ENCODE measurements around the gene EXOC7.
"Not testable (repeated sequence)": the region's sequence is repeated elsewhere in the genome, so short reads cannot be mapped to it uniquely, and the experiment has no call there.

EXOC7 gene

DNA sequence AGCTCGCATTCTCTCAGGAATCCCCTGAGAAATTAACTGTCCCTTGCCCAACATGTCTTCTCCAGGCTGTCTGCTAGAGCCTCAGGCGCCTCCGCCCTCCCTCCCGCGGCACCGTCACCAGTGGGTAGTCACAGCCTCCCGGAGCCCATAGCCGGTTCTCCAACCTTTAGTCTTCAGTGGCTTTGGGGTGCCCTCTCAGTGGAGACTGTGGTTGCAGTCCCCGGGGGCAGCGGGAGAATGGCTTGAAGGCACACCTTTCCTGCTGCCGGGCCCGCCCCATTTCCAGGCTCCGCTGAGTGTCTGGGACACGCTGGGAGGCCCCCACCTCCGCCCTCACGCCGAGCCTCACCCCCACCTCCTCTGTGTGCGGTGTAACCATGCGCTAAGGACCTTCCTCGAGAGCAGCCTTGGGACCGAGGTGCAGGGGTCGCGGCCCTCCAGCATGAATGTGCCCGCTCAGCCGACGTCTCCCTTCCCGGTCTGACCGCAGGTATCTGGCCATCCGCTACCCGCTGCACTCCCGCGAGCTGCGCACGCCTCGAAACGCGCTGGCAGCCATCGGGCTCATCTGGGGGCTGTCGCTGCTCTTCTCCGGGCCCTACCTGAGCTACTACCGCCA is 27.3 kb downstream of the EXOC7 start:
- no peak for DNase-seq (ENCODE audit: low spot score)

DNA sequence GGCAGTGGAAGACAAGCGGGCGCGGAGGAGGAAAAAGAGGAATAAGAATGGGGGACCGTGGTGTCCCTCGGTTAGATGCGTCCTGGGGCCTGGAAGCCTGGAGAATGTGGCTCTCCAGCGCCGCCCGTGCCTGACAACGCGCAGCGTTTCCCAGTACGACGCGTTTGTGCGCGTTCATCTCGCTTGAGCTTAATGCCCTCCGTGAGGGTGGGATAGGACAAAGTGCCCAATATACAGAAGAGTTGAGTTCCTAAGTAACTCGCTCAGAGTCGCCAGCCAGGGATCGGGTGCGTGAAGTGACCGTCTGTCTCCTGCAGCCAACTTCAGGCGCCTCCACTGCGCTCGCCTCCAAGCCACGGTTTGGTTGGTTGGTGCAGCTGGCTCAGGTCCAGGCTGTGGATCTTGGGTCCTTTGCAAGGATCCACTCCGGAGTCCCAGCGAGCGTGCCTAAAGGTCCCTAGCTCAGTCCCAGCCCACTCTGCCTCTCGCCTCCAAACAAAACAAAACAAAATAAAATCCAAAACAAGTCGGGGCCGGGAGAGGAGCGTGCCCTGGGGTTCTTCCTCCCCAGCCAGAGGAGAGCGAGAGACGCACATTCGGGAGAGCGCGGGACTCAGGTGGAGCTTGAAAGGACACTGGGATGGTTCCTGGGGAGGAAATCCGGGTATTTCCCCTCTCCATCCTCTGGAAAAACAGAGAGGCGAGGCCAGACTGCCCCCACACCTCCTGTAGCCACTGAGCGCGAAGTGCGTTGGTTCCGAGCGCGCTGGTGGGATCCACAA is 28.0 kb downstream of the EXOC7 start:
- DNase-seq (ENCODE audit: low spot score): peak; percentile 55

DNA sequence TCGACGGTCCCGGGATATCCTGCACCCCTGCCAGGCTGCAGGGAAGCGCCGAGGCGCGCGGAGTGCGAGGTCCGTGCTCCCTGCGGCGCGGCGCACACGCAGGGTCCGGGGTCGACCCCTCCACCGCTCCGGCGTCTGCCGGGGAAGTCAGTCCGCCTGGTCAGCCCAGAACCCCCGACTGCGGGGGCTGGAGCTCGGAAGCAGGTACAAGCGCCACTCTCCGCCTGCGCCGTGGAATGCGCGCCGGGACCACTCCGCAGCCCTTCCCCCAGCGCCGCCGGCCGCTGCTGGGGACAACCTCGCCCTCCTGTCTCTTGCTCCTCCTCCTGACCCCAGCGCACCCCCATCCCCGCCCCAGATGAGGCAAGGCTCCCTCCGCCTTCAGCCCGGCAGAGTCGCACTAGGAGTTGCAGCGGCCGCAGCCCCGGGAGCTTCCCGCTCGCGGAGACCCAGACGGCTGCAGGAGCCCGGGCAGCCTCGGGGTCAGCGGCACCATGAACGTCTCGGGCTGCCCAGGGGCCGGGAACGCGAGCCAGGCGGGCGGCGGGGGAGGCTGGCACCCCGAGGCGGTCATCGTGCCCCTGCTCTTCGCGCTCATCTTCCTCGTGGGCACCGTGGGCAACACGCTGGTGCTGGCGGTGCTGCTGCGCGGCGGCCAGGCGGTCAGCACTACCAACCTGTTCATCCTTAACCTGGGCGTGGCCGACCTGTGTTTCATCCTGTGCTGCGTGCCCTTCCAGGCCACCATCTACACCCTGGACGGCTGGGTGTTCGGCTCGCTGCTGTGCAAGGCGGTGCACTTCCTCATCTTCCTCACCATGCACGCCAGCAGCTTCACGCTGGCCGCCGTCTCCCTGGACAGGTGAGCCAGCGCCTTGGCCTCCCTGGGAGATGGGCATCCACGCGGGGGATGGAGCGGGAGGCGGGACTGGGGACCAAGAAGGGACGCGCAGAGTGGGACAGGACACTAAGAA is 28.9 kb downstream of the EXOC7 start, which contains the start of gene GALR2:
GALR2 (plus strand) TSS at position 392 of the 974 bp plus-strand sequence; CDS start at position 495, 103 bp downstream.
- peak; percentile 73 for DNase-seq (ENCODE audit: low spot score)

DNA sequence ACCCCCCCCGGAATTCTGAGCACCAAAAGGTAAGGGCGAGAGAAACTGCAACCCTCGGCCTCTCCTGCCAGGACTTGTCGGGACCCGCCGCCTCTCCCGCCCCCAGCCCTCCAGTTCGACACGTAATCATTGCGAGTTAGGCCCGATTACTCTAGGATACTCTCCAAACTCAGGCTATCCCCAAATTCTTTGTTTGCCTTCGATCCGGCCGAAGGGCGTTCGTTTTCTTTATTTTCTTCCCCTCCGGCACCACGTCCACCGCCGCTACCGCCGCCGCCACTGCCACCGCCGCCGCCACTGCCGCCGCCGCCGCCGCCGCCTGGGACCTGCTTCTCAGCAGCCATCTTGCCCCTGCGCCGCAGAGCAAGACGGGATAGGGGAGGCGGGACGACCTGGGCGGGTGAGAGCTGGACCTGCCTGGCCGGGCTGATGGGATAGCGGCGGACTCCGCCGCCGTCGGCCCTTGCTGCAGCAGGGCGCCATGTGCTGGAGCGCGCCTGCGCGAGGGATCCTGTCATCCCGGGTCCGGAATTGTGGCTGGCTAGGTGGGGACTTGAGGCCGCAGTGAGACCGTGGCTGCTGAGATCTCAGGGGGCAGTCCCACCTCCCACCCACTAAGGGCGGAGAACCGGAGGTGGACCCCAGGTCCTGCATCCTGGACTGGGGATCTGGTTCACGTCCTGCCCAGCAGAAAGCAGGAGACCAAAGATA is 31.3 kb downstream of the EXOC7 start, which contains the start of gene SRP68:
SRP68 (minus strand) TSS at position 370 of the 711 bp plus-strand sequence; CDS start at position 344, 26 bp downstream.
- peak; percentile 95 for DNase-seq (ENCODE audit: low spot score)

DNA sequence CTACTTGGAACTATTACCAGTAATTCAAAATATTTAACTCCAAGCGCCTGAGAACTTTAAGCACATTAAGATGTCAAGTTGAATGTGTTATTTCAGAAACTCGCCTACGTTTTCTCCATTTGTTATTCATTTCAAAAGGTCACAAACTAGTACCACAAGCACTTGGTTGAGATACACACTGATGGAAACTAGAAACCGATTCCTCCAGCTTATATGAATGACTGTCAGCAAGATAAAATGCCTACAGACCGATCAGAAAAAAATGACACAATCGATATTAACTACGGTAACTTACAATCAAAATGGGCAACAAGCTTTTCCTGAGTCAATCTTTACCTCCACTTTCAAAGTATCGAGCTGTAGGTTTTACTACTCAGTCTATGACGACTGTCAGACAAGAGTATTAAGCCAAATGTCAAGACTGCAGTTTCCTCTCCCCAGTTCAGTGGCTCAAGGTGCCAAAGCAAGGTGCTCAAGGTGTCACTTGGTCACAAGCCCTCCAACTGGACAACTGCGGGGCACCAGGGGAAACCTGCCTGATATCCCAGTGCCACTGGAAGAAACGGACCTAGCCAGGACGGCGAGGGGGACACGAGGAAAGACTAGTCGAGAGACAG is 31.9 kb downstream of the EXOC7 start:
- no peak for DNase-seq (ENCODE audit: low spot score)

DNA sequence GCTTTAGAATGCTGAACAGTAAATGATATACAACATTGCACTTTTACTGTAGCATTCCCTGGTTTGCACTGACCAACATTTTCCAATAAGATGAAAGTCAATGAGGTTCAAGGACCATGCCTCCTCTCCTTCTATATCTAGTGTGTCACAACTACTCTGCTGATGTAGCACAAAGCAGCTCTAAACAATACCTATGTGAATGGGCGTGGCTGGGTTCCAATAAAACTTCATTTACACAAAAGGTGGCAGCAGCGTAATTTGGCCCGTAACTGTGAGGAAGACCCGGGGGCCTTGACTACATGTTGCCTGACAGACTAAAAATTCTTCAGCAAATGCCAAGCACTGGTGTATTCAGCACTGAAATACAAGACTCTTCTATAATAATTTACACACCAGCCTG is 37.8 kb downstream of the EXOC7 start:
- no peak for DNase-seq (ENCODE audit: low spot score)

DNA sequence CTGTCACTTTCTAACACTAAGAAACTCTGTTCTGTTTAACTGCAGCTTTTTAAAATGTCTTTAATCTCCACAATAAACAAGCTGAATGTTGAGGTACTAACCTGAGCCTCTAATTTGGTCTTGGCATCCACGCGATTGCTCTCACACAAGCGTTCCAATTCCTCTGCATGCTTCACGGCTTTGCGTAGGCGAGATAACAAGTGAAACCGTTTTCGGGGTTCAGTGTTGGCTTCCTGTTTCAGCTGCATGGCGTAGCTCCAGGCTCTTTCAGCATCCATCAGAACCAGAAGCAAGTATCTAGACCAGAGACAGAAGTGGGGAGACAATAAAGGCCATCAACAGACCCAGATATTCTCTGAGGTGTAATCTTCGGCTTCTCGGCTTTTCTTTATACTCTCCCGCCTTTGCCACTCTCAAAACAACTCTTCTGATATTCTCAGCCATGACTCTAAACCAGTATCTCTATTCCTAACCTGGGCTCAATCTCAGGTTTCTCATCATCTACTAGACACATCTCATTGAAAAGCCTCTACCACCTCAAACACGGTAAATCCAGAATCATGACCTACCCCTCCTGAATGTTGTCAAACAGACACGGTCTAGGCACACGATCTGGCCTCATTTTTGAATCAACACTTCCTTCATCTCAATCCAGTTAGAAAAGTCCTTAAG is 39.6 kb downstream of the EXOC7 start:
- DNase-seq (ENCODE audit: low spot score): no peak

DNA sequence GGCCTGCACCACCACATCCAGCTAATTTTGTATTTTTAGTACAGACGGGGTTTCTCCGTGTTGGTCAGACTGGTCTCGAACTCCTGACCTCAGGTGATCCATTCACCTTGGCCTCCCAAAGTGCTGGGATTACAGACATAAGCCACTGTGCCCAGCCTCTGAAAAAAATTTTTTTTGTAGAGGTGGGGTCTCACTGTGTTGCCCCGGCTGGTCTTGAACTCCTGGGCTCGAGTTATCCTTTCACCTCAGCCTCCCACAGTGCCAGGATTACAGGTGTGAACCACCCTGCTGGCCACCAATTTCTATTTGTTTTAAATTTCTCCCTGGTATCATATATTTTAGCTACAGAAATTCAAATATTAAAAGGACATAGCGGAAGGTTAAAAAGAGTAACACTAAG is 45.3 kb downstream of the EXOC7 start:
- DNase-seq (ENCODE audit: low spot score): not testable (repeated sequence)

DNA sequence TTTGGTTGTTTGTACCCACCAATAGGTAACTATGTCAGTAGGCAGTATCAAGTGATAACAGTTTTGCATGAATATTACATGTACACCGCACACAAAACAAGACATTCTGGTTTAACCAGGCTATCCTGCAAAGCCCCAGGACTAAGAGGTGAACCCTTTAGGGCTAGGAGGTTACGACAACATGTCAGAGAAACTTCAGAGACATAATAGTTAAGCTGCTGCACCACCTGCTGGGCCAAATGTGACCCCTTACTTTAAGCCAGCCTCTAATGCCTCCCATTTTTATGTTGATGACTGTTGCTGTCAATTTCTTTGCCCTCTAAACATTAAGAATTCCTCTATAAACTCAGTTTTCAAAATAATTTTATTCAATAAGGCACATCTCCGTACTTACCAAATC is 46.7 kb downstream of the EXOC7 start:
- DNase-seq (ENCODE audit: low spot score): no peak

DNA sequence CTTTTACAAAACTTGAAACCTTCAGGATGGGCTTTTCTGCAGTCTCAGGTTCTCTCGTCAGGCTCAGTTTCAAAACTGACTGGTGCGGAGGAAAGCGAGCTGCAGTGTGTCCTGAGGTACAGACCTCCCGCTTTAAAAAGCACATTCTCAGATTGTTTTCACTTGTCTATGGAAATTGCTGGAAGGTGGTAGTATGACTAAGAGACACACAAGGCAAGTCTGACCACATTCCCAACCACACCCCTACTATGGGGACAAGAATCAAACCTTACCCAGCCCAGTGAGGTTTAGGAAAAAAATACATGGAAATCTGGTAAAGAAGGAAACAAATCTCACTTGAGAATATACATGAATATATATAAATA is 49.5 kb downstream of the EXOC7 start:
- no peak for DNase-seq (ENCODE audit: low spot score)

DNA sequence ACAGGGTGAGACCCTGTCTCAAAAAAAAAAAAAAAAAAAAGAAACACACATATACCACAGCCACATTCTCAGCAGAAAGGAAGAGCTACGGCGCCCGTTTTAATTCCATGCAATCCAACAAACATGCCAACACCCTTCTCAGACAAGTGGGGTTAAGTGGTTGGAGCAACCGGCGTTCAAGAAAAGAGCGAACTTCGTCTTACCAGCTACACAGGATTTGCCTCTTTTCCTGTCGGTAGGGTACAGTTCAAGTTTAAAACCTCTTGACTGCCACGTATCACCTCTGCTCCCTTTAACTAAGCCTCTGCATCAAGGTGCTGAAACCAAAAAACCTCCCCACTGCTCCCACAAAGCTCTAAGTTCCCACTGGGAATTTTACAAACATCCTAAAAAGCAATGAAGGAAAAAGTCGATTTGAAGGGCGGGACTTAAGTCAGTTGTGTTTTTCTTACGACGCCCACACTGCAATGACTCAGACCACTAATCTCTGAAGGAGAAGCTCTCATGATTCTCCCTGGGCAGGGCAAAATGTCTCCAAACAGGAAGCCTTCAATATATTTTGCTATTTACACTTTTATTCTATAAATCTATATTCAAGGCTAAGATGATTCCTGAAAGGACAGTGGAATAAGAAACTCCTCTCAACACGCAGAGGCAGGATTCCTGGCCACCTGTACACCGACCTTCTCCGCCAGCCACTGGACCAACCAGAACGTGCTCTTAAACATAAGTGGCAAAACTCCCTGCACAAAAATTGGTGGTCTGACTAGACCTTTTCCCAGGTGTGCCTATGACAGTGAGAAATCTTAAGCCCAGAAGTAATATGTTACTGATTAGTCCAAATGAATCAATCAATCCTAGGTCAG is 50.1 kb downstream of the EXOC7 start:
- DNase-seq (ENCODE audit: low spot score): no peak

DNA sequence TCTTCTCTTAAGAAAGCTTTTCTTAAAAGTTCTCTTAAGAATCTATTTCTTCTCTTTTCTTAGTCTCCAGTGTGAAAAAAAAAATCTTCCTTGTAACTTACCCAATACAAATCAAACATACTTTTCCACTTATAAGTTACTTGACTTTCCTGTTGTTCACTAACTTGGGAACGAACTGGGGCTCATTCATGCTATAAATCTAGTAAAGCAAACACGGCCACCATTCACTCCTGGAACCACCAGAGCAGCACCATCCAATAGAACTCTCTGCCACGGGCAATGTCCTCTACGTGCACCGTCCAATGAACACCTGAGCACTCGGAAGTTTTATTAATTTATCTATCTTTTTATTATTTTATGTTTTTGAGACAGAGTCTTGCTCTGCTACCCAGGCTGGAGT is 52.0 kb downstream of the EXOC7 start:
- DNase-seq (ENCODE audit: low spot score): no peak

DNA sequence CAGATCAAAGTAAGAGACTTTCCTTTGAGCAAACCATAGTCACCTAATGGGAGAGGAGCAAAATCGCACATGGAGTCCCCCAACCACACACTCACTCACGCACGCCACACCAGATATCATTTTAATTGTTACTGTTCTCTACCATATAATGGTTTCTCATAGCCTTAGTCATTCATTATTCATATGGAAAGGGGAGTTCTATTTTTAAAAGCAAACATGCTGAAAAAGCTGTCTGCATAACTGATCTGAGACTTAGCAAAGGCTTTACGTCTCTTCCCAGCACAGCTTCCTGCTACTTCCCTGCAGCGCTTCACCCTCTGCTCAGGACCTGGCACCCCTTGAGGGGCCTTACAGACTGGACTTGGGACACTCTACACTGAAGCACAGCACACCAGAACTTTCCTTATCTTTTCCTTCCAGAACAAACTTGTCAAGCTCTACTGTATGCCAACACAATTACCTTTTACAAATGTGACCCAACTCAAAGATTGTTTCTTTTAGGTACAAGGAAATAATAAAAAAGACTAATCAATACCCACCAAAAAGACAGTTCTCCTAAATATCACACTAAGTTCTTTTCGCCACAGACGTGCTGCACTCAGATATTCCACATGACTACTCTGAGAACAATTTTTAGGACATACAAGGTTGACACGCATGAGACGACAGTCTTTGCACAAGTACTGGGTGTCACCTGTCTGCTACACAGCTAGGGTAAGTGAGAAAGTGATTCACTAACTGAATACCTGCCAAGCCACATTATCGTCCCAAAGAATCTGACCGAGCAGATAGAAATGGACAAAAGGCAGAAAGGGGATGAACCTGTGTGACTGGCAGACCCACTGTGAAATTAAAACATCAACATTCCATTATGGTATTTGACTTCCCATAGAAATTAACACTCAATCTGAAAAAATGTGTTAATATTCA is 52.8 kb downstream of the EXOC7 start:
- DNase-seq (ENCODE audit: low spot score): no peak

DNA sequence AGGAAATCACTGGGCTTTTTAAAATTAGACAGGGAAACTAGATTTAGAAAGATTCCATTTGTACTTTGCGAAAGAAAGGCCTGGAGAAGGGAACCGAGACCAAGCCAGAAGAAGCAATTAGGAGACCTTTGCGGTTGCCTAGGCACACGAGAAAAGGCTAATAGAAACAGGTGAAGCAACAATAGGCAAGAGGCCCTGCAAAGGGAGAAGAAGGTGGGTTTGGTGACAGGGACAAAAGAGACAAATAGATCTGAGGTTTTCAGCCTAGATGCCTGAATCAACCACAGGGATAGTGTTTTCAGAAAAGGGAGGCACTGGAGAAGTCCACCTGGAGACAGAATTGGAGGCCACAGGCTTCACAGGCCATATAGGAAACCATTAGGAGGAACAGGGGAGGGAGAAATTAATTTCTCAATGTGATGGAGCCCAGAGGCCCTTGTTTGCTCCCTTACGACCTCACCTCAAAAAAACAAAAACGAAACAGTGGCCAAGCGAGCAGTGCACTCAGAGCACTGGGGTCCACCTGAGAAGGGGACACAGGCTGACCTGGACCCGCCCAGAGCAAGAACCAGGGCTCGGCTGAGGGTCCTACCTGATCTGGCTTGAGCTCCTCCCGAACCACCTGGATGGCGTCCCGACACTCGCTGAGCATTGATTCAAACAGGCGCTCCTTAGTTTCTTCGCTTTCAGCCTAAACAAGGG is 53.6 kb downstream of the EXOC7 start:
- DNase-seq (ENCODE audit: low spot score): no peak

DNA sequence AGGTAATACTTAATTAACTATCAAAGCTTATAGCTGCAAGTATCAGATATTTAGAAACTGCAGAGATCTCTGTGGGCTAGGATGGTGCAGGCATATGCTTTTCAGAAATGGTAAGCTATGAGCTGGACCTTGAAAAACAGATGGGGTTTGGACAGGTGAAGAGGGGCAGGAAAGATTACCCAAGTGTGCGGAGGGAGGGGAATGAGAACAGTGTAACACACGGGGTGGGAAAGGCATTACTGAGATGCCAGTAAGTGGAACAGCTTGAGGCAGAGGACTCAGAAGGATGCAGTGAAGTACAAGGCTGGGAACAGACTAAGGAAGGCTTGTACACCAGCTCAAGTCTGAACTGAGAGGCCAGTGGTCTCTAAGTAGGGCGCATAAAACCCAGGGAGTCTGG is 54.3 kb downstream of the EXOC7 start:
- no peak for DNase-seq (ENCODE audit: low spot score)

DNA sequence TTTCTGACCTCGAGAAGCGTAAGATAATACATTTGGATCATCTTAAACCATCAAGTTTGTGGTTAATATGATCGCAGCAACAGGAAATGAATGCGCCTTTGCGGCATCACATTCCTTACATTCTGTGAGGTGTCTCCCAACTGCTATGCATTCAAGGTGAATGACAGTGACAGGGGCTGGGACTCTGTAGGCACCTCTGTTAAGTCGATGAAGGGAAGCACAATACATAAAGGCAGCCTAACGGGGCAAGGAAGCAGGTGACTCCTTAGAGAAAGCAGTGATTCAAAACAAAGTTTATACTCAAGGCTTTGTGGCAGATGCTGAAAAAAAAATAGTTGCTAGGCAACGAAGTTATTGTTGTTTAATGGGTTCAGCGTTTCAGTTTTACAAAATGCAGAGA is 54.9 kb downstream of the EXOC7 start:
- no peak for DNase-seq (ENCODE audit: low spot score)

DNA sequence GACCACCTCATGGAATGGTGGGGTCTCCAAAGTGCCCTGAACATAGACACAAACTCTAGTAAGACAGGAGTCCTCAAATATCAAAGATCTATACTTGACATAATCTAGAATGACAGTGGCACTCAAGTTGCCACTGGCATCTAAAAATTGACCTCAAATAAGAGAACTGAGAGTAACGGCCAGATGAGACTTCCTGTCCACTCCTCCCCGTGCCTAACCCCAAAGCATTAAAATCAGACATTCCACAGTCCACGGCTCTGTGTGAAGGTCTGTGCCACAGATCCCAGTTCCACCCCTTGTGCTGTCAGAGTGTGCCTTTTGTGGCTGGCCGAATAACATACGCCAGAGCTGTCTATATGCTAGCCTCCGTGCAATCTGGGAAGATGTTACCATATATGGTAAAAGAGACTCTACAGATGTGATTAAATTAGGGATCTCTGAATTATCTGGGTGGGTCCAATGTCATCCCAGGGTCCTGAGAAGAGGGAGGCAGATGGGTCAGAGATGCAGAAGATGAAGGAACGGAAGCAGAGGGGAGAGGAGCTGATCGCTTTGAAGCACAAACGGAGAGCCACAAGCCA is 55.5 kb downstream of the EXOC7 start:
- DNase-seq (ENCODE audit: low spot score): no peak

DNA sequence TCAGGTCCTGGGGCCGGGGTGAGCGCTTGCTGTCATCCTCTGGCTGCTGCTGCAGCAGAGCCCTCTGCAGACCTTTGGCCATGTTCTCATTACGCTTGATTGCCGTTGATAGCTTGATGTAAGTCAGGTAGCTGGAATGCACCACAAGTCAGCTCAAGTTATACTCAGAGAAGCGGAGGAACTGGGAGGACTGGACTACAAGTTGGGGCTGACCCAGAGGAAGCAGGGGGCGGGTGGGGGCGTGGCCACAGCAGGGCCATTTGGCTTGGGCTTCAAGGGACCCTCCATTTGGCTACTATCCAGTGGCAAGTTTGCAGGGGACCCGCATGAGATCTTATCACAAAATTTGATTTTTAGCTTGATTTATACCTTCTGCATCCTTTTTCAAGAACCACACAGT is 57.5 kb downstream of the EXOC7 start:
- DNase-seq (ENCODE audit: low spot score): no peak

All from HuH-7.5 (cell line).